HG02943 (cell line): Measurements from ENCODE around the gene ALOX5AP.

Experiments
- ATAC-seq: cut with Tn5 transposase; IDR thresholded peaks from one replicate; pipeline ENCODE4 v1.9.1; 2021; ENCODE audit warnings: mild to moderate bottlenecking, low read depth, moderate library complexity; ENCODE audit not compliant: unreplicated experiment

ALOX5AP gene

GRCh38 chr13:30735025-30735871, at the start of gene ALOX5AP:
Gene ALOX5AP, plus strand, starts transcription at chr13:30735543. Its CDS starts 63 bp downstream, at chr13:30735606.
- peak; percentile 67 for ATAC-seq

- no peak for ATAC-seq
Measured at GRCh38 chr13:30685987-30686386, 49.4 kb upstream of the ALOX5AP start.

- ATAC-seq: no peak
Measured at GRCh38 chr13:30687601-30688000, 47.7 kb upstream of the ALOX5AP start.

GRCh38 chr13:30689752-30690151, 45.6 kb upstream of the ALOX5AP start:
- no peak for ATAC-seq

- peak; percentile 84 for ATAC-seq
Measured at GRCh38 chr13:30690282-30691188, 44.8 kb upstream of the ALOX5AP start.

GRCh38 chr13:30692113-30692512, 43.2 kb upstream of the ALOX5AP start:
- no peak for ATAC-seq

- no peak for ATAC-seq
Measured at GRCh38 chr13:30696278-30697176, 38.8 kb upstream of the ALOX5AP start.

GRCh38 chr13:30697177-30697953, 38.0 kb upstream of the ALOX5AP start:
- ATAC-seq: no peak

- ATAC-seq: no peak
Measured at GRCh38 chr13:30697996-30698401, 37.3 kb upstream of the ALOX5AP start.

GRCh38 chr13:30698488-30699005, 36.8 kb upstream of the ALOX5AP start:
- no peak for ATAC-seq

GRCh38 chr13:30700364-30700763, 35.0 kb upstream of the ALOX5AP start:
- ATAC-seq: no peak

GRCh38 chr13:30702006-30702405, 33.3 kb upstream of the ALOX5AP start:
- no peak for ATAC-seq

GRCh38 chr13:30704596-30704995, 30.7 kb upstream of the ALOX5AP start:
- no peak for ATAC-seq

- no peak for ATAC-seq
Measured at GRCh38 chr13:30705680-30706079, 29.7 kb upstream of the ALOX5AP start.

- ATAC-seq: no peak
Measured at GRCh38 chr13:30708541-30708940, 26.8 kb upstream of the ALOX5AP start.

GRCh38 chr13:30710442-30710841, 24.9 kb upstream of the ALOX5AP start:
- no peak for ATAC-seq

- no peak for ATAC-seq
Measured at GRCh38 chr13:30711375-30711774, 24.0 kb upstream of the ALOX5AP start.

- ATAC-seq: no peak
Measured at GRCh38 chr13:30711837-30712236, 23.5 kb upstream of the ALOX5AP start.
